HUDEP-2 (cell line): ENCODE data around the gene OLR1.
"Not testable (repeated sequence)": the region's sequence is repeated elsewhere in the genome, so short reads cannot be mapped to it uniquely, and the experiment has no call there.

Experiments
- DNase-seq, 76 experiments: peaks; one replicate each; lab custom pipeline; 2025; ENCODE audit not compliant: unreplicated experiment in 76 of 76; lab: John Stamatoyannopoulos, UW

The OLR1 gene

DNA sequence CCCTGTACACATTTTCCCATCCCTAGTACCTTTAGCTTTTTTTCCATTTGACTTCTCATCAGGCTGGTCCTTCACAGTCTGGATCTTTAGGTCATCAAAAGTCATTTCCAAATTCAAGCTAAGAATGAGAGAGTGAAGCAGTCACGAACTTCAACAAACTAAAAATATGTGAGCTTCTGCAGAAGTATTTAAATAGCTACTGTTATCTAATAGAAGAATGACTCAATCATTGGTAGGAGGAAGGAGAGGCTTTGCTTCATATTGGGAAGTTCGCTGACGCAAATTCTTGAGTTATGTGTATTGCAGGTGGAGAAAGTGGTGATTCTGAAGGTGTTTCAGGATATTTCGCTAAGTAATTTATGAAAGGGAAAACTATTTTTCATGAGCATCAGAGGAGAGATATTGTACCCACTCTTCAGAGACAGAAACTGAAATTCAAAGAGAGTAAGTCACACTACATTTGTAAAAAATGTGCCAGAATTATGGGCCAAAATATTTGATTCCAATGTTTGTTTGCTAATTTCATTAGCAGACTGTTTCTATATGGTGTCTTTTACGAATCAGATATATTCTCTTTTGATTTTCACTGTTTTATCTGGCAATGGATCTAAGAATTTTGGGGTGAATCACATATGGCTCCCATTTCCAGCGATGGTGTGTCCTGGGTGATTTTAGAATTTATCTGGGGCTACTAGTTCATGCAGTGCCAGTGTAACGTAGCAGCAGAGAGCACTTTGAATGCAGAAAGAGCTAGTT is at the start of gene OLR1:
OLR1 (minus strand) TSS at position 160 of the 756 bp plus-strand sequence; CDS start at position 105, 55 bp downstream.
- no peak for DNase-seq

DNA sequence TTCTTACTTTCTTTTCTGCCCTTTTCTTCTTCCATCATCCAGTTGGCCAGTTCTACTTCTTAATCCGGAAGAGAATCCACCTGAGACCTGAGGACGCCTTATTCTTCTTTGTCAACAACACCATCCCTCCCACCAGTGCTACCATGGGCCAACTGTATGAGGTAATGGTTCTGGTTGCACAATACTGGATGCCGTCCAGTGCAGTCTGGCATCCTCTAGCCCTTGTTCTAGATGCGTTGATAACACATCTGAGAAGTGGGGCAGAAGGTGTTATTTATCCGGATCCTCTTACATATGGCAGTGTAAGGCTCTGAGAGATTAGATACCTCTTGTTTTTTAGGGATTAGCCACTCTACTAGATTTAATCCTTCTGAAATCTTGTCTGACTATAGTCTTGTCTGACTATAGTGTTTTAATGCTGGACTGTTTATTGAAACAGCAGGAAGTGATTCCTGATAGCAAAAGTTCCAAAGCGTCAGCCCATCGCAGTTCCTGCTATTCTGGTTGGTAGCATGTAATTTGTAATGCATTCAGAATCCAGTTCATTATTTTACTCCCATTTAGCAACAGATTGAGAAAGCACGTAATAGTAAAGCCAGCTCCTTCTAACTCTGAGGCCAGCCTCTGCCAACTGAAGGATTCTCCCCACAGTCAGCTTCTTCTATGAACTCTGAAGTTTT is 48.6 kb upstream of the OLR1 start:
- DNase-seq: peak in 1 of 76 experiments; percentile 7

DNA sequence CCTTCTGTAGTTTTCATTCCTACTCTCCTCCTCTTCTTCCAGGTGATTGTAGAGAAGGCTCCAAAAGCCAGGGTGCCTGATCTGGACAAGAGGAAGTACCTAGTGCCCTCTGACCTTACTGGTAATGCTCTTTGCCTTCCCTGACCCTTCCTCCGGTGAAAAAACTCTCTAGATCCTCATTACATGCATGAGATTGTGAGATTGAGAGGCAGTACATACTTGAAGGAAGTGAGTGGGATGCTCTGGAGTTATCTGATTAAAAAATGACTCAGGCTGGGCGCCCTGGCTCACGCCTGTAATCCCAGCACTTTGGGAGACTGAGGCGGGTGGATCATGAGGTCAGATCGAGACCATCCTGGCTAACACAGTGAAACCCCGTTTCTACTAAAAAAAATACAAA is 46.1 kb upstream of the OLR1 start:
- no peak for DNase-seq

DNA sequence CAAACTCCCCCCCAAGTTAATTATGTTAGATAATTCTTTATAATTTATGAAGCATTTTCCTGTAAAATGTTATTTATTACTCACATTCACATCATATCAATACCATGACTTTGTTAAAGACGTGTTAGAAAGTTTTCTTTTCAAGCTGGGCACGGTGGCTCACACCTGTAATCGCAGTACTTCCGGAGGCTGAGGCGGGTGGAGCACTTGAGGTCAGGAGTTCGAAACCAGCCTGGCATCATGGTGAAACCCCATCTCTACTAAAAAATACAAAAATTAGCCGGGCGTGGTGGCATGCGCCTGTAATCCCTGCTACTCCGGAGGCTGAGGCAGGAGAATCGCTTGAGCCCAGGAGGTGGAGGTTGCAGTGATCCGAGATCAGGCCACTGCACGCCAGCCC is 44.0 kb upstream of the OLR1 start:
- DNase-seq: not testable (repeated sequence)

DNA sequence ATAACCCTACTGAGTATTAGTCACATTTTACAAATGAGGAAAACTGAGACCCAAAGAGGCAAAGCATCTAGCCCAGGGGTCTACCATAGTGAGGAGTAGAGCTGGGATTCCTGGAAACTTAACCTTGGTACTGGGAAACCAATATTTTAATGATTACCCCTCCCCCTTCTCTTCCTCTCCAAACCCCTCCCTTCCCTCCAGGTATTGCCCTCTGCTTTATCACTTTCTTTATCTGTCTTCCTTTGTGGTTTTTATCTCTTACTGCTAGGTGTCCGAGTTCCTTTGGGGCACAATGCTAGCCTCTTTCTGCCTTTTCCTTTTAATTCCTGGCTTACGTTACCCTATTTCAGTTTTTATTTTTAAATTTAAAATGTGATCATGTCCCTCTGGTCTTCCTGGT is 43.5 kb upstream of the OLR1 start:
- DNase-seq: no peak

DNA sequence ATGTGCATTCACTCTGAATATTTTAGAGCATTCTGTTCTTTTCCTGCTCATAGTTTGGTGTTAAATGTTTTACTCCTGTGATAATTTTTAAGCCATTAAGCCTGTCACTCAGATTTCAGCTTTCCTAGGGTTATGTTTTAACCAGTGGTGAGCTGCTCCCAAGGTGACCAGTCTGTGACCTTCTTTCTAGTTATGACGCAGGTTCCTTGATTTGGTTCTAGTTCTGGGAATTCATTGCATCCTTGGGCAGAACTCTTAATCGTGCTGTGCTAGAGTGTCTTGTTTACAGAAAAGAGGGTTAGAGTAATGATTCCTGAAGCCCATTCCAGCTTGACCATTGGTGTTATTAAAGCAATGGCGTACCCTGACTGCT is 42.9 kb upstream of the OLR1 start:
- DNase-seq: no peak

DNA sequence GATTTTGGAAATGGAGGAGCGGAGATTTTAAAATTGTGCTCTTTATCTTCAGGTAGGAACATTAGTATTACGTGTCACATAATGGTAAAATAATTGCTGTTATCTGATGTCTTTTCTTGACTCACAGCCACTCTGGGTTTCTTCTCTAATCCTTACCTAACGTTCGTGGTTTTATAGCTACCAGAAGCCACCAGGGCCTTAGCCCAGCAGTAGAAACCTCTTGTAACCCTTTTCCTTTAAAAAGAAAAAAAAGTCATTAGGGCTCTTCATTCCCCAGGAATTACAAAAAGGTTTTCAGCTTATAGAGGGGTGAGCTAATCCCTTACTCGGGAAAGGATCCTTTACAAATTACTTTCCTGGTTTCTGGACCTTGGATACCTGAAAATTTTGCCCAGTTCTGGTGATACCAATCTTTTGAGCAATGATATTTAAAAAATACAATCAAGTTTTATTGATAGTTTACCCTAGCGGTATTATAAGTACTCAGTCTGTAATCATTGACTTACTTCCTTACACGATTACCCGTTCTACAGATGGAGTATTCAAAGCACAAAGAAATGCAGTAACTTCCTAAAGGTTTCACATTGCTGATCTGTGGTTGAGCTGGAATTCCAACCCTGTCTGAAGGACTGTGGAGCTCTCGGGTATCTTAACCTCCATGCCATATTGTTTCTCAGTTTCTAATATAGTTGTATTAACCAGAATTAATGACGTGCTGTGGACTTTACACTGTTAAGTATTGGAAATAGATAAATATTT is 42.4 kb upstream of the OLR1 start:
- DNase-seq: no peak

DNA sequence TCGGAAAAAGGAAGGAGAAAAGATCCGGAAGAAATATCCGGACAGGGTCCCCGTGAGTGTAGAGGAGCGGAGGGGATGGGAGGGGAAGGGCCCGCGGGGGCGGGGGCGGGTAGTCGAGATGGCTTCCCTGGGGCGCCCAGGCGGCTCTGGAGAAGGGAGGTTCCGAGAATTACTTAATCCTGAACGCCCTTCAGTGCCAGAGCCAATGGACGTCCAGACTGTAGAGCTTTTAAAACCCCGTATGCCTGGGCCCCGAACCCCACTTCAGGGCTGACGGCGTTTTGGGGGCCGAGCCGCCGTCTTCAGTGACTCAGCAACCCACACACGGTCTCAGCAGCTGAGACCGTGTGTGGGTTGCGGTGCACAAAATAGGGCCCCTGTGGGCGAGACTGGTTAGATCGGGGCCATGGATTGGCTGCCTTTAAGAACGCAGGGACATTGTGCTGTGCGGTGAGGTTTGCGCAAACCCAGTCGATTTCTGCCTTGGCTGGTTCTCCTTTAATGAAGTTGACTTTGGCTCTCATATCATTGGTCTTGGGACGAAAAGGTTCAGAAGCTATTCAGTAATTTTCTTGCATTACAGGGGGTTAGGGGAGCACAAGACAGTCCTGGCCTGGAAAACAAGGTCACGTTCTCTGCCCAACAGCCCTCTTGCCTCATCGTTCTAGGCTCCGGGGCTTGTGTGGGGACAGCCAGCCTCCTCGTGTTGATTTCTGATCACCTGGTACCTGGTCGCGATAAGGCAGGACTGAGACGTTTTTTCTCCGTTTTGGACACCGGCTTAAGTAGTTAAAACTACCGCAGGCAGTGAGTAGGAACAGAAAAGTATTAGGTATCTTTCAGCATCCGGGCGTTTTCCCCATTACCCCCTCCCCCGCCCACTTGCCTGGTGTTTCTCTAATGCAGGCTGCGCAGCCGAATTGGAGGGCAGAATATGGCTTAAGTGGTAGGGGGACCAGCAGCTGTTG is 41.5 kb upstream of the OLR1 start:
- peak in 40 of 76 experiments; percentile 1 to 59 (median 22) for DNase-seq

DNA sequence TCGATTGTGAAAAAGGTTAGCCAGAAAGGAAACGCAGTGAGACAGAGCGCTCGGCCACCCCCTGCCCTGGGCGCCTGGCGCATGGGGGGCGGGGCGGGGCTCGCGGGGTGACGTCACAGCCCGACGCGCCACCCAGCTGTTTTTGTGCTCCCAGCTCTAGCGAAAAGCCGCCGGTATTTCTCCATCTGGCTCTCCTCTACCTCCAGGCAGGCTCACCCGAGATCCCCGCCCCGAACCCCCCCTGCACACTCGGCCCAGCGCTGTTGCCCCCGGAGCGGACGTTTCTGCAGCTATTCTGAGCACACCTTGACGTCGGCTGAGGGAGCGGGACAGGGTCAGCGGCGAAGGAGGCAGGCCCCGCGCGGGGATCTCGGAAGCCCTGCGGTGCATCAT is 40.8 kb upstream of the OLR1 start, which contains the start of gene GABARAPL1:
GABARAPL1 (plus strand) TSS at position 139 of the 393 bp plus-strand sequence; CDS start at position 392, 253 bp downstream.
- peak in 51 of 76 experiments; percentile 5 to 66 (median 28) for DNase-seq

DNA sequence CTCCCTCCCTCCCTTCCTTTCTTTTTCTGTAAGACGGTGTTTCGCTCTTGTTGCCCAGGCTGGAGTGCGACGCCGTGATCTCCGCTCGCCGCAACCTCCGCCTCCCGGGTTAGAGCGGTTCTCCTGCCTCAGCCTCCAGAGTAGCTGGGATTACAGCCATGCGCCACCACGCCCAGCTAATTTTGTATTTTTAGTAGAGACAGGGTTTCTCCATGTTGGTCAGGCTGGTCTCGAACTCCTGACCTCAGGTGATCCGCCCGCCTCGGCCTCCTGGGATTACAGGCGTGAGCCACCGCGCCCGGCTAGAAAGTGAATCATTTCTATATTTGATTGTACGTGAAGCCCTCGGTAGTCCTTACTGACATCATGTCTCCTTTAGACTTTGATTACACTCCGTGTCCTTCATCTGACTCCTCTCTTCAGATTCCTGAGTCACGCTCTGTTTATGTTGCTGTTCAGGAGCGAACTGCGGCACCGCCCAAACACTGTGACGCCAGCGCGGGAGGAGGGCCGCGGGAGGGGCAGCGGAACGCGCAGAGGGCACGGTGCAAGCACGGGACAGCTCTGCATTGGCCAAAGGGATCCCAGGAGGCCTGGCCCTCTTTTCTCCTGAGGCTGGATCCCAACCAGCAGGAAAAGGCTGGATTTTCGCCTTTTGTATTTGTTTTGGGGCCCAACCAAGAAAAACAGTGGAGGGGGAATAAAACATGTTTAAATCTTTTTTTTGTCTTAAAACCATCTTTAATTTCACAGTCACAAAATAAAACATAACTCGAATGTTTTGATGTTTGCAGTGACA is 40.2 kb upstream of the OLR1 start:
- peak in 72 of 76 experiments; percentile 14 to 88 (median 72) for DNase-seq

DNA sequence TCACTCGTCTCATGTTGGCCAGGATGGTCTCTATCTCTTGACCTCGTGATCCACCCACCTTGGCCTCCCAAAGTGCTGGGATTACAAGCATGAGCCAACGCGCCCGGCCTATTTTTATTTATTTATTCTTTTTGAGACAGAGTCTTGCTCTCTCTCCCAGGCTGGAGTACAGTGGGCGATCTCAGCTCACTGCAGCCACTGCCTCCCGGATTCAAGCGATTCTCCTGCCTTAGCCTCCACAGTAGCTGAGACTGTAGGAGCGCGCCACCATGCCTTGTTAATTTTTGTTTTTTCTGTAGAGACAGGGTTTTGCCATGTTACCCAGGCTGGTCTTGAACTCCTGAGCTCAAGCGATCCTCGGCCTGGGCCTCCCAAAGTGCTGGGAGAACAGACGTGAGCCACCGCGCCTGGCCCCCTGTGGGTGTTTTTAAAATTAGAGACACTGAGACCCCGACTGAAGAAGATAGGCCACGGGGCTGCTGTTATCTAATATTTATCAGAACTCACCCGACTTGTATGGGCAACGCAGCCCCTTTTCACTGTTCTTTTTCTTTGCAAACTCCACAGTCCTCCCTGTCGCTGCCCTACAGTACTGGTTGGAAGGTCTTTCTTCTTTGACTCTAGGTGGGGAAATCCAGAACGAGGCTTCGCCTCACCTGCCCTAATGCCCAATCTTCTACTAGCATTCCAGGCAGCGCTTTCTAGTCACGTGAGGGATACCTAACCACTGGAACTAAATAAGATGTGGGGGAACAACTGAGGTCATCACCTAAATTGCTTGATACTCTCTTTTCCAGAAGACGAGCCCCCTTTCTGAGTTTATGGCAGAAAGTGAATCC is 39.4 kb upstream of the OLR1 start:
- no peak for DNase-seq

DNA sequence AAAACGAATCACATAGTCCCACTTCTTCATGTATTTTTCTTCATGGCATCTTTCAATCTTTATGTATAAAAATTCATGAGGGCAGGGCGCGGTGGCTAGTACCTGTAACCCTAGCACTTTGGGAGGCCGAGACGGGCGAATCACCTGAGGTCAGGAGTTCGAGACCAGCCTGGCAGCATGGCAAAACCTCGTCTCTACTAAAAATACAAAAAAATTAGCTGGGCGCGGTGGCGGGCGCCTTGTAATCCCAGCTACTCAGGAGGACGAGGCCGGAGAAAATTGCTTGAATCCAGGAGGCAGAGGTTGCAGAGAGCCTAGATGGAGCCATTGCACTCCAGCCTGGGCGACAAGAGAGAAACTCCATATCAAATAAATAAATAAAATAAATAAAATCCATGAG is 38.3 kb upstream of the OLR1 start:
- no peak for DNase-seq

DNA sequence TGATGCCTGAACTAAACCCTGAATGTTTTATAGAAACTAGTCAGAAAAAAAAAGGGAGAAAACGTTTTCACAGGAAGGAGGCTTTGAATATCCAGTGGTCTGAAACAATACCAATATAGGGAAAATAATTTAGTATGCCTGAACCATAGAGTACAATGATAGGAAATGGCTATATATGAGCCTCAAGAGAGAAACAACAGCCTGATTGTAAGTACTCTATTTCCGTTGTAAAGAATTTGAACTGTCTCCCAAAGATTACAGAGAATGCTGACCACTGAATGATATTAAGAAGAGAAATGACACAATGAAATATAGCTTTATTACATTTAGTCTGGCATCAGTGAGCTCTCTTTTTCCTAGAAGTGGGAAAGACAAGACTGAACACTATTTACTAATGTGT is 35.2 kb upstream of the OLR1 start:
- no peak for DNase-seq

DNA sequence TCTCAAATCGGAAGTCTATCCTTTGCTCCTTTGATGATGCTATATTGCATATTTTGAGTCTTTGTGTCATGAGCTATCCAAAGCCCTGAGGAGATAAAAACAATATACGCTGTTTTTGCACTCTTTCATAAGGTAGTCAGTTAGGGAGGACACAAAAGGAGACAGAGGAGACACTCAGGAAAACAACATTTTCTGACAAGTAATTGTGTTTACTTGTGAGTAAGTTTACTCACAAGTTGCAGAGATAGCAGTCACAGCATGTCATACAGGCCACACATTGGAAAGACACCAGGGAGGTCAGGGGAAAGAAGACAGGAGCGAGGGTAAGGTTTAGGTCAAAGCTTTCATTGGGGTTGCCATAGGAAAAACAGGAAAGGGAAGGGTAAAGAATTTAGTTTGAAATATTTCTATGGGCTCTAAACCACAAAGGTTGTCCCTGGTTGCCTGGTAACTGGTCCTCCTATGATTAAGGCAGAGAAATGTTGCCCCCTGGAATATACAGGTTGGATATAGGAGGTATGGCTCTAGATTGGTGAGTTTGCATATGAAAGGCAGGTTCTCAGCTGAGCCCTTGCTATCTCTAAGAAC is 33.4 kb upstream of the OLR1 start:
- no peak for DNase-seq

DNA sequence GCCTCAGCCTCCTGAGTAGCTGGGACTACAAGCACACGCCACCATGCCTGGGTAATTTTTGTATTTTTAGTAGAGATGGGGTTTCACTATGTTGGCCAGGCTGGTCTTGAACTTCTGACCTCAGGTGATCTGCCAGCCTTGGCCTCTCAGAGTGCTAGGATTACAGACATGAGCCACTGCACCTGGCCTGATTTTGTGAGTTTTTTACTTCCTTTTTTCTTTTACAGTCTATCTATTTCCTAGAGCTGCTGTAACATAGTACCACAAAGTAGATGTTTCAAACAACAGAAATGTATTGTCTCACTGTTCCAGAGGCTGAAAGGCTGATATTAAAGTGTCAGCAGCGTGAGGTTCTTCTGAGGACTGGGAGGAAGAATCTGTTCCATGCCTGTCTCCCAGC is 32.6 kb upstream of the OLR1 start:
- not testable (repeated sequence) for DNase-seq

DNA sequence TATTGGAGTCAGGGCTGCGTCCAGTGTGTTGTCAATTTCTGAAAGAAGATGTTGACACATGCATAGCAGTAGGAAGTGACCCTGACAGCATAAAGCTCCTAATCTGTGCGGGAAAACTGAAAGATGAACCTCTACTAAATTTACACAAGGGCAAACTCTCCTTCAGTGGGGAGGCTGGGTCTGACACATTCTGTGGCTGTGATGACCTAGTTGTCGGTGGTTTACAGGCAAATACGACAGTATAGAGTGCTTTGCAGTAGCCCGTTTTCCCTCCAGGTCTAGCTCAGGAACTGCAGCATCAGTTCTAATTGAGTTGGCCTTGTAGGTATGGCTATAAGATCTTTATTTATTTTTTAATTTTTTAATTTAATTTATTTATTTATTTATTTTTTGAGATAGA is 25.9 kb upstream of the OLR1 start:
- no peak for DNase-seq

DNA sequence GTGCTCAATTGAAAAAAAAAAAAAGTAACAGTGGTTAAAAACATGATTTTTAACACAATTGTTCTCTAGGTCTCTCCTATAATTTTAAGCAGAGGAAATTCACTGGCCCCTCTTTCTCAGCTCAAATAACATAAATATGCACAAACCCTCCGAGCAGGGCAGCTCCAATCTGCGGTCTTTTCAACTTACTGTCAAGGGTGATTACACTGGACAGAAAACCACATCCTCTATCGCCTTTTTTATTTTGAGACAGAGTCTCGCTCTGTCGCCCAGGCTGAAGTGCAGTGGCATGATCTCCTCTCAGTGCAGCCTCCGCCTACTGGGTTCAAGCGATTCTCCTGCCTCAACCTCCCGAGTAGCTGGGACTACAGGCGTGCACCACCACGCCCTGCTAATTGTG is 24.3 kb upstream of the OLR1 start:
- no peak for DNase-seq

DNA sequence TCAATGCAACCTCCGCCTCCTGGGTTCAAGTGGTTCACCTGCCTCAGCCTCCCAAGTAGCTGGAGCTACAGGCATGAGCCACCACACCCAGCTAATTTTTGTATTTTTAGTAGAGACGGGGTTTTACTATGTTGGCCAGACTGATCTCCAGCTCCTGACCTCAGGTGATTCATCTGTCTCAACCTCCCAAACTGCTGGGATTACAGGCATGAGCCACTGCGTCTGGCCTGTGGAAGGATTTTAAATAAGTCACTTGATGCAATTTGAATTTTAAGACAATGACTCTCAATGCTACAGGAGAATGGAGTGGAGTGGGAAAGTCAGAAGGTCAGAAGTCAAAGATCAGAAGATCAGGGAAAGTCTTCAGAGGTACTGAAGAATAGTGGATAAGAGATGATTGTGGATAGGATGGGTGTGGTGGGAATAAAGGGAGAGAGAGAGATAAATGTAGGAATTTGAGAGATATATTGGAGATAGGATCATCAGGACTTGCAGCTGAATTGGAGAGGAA is 22.3 kb upstream of the OLR1 start:
- no peak for DNase-seq
